Stomach (tissue), 4 donors: ENCODE results near the gene ABCA13.

Experiments used
- CTCF ChIP-seq, 7 experiments: fragments of 450-650 bp in 4 of 7; fragments of 200-600 bp in 3 of 7; sonication (generic) in 3 of 7; IDR thresholded peaks; one replicate each; pipeline ENCODE4 v1.5.1; 2016 to 2019; ENCODE audit warnings: antibody characterized with exemption in 7 of 7, control low read depth in 2 of 7, mild to moderate bottlenecking in 1 of 7
- EP300 ChIP-seq: sonication (generic); formaldehyde crosslinking; IDR thresholded peaks from one replicate; pipeline ENCODE4 v1.6.1; 2017; ENCODE audit warnings: antibody characterized with exemption

DNA sequence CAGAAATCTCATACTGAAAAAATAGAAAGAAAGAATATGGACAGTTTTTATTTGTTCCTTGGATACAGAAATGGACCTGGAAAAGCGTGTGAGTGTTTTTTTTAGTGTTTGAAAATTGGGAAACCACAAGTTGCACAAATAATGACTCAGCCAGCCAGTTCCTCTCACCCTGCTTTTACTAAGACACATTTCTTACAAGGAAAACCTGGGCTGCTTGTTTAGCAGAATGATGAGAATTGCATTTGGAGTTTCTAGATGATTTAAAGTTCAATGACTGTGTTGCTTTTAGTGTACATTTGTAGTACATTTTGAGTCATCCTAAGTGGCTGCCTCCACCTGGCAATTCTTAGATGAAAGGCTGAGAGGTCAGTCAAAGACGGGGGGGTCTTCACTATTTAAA lies 218.7 kb downstream of the ABCA13 start:
- TF ChIP-seq EP300: no peak
- no peak for TF ChIP-seq CTCF (IDR thresholded peaks at IDR 0.05)
